Lower lobe of right lung (tissue), 2 donors: ENCODE measurements around the gene AIPL1. TPM values are rescaled to one million over a fixed set of nuclear protein-coding genes. Genes with fewer than 3 reads are reported as not detected.

ENCODE experiments used
- ATAC-seq, 2 donors: fragments of 200-7000 bp; cut with Tn5 transposase; one replicate each; pipeline ENCODE4 v1.9.1; 2020 to 2022; ENCODE audit warnings: mild to moderate bottlenecking in 2 of 2, moderate library complexity in 2 of 2
- DNase-seq: peaks from one replicate; pipeline ENCODE4 v3.0.0-alpha.2; 2020
- H3K27ac ChIP-seq: fragments of 200-600 bp; one replicate; pipeline ENCODE4 v1.8.0; 2022
- H3K27me3 ChIP-seq: fragments of 200-600 bp; one replicate; pipeline ENCODE4 v1.8.0; 2022; ENCODE audit warnings: low read depth
- H3K36me3 ChIP-seq: fragments of 200-600 bp; one replicate; pipeline ENCODE4 v1.8.0; 2022; ENCODE audit warnings: mild to moderate bottlenecking
- H3K4me1 ChIP-seq: fragments of 200-600 bp; one replicate; pipeline ENCODE4 v1.8.0; 2022
- H3K4me3 ChIP-seq: fragments of 200-600 bp; one replicate; pipeline ENCODE4 v1.8.0; 2022; ENCODE audit warnings: mild to moderate bottlenecking
- H3K9me3 ChIP-seq: fragments of 200-600 bp; one replicate; pipeline ENCODE4 v1.8.0; 2022
- intact Hi-C: fragments of 100-400 bp; cut with DNase I; formaldehyde crosslinking; loops from one replicate; pipeline ENCODE4 v1.11.0; 2022
- total RNA-seq: library from RNA; stranded (reverse); fragmentation: NEBNext Ultra II Directional; extraction: Animal tissue kit (Norgen Biotek cat#: 25700); gene quantifications from one replicate; pipeline ENCODE4 v1.2.1, GENCODE V29; 2021
- TF ChIP-seq, protein P1 (sequence below): fragments of 200-600 bp; IDR thresholded peaks from one replicate; pipeline ENCODE4 v1.8.0; 2022; ENCODE audit warnings: antibody characterized with exemption, mild to moderate bottlenecking
- donor health status: DM: no; HTN: yes; CAD: no; lungs with severe emphysema.

AIPL1 gene
- total RNA-seq, 1 donor from 2014 or later = not detected

DNA sequence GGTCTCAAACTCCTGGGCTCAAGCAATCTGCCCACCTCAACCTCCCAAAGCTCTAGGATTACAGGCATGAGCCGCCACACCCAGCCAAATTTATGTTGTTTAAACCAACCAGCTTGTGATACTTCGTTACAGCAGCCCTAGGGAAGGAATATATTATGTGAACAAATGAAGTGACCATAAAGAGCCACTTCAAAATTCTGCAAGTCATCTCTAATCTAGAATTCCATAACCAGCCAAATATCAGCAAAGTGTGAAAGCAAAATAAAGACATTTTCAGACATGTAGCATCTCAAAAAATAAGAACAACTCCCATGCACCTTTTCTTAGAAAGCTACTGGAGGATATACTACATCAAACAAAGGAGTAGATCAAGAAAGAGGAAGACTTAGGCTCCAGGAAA lies 36.0 kb downstream of the AIPL1 start:
- TF ChIP-seq, protein P1, sequence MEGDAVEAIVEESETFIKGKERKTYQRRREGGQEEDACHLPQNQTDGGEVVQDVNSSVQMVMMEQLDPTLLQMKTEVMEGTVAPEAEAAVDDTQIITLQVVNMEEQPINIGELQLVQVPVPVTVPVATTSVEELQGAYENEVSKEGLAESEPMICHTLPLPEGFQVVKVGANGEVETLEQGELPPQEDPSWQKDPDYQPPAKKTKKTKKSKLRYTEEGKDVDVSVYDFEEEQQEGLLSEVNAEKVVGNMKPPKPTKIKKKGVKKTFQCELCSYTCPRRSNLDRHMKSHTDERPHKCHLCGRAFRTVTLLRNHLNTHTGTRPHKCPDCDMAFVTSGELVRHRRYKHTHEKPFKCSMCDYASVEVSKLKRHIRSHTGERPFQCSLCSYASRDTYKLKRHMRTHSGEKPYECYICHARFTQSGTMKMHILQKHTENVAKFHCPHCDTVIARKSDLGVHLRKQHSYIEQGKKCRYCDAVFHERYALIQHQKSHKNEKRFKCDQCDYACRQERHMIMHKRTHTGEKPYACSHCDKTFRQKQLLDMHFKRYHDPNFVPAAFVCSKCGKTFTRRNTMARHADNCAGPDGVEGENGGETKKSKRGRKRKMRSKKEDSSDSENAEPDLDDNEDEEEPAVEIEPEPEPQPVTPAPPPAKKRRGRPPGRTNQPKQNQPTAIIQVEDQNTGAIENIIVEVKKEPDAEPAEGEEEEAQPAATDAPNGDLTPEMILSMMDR = no peak
- H3K9me3 ChIP-seq = no peaks in the 10 kb centered on the region
- H3K36me3 ChIP-seq = no peaks in the 10 kb centered on the region
- H3K27me3 ChIP-seq = peaks cover 12% of the 10 kb centered on the region
- no peak overlapping the region for H3K4me3 ChIP-seq
- intact Hi-C loops = no loop called here
- H3K4me1 ChIP-seq = no peaks in the 10 kb centered on the region
- ATAC-seq (no peak), DNase-seq (no peak)
- no peak overlapping the region for H3K27ac ChIP-seq

DNA sequence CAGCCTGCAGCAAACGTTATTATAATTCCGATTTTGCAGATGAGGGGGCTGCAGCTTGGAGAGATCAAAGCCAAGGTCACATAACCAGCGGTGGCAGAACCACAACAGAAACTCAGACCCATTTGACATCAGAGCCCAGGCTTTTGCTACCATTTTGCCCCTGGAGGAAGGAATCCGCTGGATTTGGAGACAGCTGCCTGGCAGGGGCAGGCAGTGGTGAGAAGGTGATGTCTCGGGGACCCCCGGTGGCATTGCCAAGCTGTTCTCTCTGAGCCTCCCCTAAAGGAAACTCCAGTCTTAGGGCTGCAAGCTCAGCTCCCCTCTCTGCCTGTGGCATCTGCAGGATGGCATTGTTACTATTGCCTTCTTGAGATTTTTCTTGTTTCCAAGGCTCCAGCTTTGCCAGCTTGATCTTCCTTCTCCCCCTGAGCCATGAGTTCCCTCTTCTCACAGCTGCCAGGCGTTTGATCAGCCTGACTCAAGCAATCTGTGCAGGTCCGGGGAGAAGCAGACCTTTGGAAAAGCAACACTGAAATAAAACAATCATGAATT lies 40.8 kb downstream of the AIPL1 start:
- no peak overlapping the region for H3K4me3 ChIP-seq
- TF ChIP-seq, protein P1 = no peak
- DNase-seq (no peak), ATAC-seq (no peak)
- no peaks in the 10 kb centered on the region for H3K36me3 ChIP-seq
- H3K27ac ChIP-seq = no peak overlapping the region
- H3K9me3 ChIP-seq = no peaks in the 10 kb centered on the region
- peaks cover 22% of the 10 kb centered on the region for H3K27me3 ChIP-seq
- no peaks in the 10 kb centered on the region for H3K4me1 ChIP-seq
- intact Hi-C loops = no loop called here

DNA sequence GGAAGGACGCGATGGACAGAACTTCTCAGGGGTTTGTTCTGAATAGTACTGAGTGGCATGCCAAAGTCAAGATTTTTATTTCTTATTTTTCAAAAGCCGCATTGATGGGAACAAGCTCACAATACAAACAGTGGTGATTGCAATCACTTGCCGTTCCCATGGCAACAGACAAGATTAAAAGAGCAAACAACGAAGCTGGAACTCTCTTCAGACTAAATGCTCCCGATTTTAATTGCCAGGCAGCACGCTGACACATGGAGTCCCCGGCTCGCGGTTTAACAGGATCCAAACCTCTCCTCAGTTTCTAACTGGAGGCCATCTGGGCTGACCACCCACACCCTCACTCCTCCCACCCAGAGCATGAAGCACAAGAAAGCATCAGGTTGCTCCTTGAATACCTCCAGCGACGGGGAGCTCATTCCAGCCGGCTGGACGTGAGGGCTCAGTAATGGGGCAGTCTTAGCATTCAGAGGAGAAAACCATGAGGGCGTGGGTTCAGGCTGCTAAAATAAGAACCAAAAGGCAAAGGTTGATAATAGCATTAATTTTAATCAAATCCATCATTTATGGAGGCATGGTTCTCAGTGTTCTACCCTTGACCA lies 41.5 kb downstream of the AIPL1 start:
- TF ChIP-seq, protein P1 = no peak
- Histone ChIP-seq H3K4me1 (no peaks in the 10 kb centered on the region), H3K27ac (no peak overlapping the region), H3K36me3 (no peaks in the 10 kb centered on the region), H3K4me3 (no peak overlapping the region), H3K9me3 (no peaks in the 10 kb centered on the region), H3K27me3 (peaks cover 22% of the 10 kb centered on the region)
- ATAC-seq = no peak
- intact Hi-C loops = no loop called here
- no peak for DNase-seq

DNA sequence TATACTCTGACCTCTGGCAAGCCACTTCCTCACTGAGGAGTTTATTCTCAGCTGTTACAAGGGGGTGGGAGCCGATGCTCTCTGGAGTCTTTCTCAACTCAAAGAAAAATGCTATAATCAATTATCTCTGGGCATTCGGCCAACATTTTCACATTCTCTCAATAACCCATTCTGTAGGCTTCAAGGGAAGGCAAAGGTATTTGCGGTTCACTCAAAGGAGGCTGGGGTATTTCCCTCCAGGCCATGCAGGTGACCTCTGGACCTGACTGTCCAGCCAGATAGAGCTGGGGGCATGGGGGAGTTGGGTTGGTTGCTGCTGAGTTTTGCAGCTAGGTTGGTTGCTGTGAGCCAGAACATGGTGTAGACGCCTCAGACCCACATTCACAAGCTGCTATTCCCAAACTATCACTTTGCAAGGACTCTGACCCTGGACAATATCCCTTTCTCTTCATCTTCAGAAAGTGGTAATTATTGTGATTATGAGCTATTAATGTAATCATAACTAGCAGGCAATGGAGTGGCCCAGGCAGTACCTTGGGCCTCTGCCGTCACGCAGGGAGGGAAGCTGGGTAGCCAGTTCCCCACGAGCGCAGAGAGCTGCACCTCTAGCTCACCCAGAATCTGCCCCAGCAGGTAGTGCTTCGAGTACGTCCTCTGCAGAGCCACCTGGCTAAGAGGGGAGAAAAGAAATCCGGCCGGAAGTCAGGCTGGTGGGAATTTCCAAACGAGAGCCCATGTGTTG lies 42.1 kb downstream of the AIPL1 start:
- Histone ChIP-seq H3K9me3 (no peaks in the 10 kb centered on the region), H3K4me3 (no peak overlapping the region), H3K4me1 (no peaks in the 10 kb centered on the region), H3K27me3 (peaks cover 22% of the 10 kb centered on the region), H3K36me3 (no peaks in the 10 kb centered on the region), H3K27ac (no peak overlapping the region)
- intact Hi-C loops = no loop called here
- TF ChIP-seq, protein P1 = no peak
- DNase-seq (no peak), ATAC-seq (no peak)

DNA sequence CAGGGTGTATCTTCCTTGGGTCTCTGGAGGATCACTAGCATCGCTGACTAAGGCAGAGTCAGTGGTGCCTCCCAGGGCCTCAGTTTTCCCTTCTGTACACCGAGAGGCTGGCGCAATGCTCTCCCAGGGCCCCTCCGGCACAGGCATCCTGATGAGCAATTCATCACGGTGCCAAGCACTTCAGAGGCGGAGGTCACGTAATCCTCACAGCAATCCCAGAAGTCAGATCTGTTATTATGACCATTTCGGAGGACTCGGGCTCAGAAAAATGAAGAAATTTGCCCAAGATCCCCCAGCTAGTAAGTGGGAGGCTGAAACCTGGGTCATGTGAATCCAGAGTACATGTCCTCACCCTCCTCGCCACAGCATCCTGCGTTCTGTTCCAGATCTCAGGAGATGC lies 46.5 kb downstream of the AIPL1 start:
- DNase-seq (no peak), ATAC-seq (no peak)
- Histone ChIP-seq H3K27ac (no peak overlapping the region), H3K27me3 (peaks cover 11% of the 10 kb centered on the region), H3K4me1 (no peaks in the 10 kb centered on the region), H3K9me3 (no peaks in the 10 kb centered on the region), H3K4me3 (no peak overlapping the region), H3K36me3 (no peaks in the 10 kb centered on the region)
- TF ChIP-seq, protein P1 = no peak
- intact Hi-C loops = no loop called here
